Stimulated activated CD4-positive, alpha-beta T cell treated with anti-CD3 and anti-CD28 coated beads, Interleukin-2, amount 100 ng/mL, for 24 hours (primary cell): Measurements from ENCODE around the gene WDR45B.

Experiments used
- DNase-seq, 2 donors: peaks; one replicate each; pipeline ENCODE4 v3.0.0-alpha.2; 2020

The WDR45B gene

GRCh38 chr17:82648165-82648668 is at the start of gene WDR45B:
WDR45B (minus strand) TSS chr17:82648444; CDS start chr17:82648340, 104 bp downstream.
- DNase-seq = peak; percentile 89 to 92

DNA sequence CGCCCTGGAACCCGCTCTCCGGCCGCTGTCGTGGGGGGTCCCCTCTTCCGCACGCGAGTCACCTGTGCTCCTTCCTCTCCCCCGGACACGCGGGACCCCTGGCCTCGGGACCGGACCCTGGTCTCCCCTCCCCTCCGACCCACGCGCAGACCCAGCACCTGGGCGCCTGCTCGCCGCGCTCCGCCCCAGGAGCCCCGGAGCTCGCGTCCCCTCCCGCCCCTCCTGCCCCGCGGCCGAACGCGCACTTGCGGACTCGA is 49.5 kb upstream of the WDR45B start:
- no peak for DNase-seq

GRCh38 chr17:82696916-82697807 is 48.9 kb upstream of the WDR45B start:
- peak in 1 of 2 donors; percentile 32 for DNase-seq

DNA sequence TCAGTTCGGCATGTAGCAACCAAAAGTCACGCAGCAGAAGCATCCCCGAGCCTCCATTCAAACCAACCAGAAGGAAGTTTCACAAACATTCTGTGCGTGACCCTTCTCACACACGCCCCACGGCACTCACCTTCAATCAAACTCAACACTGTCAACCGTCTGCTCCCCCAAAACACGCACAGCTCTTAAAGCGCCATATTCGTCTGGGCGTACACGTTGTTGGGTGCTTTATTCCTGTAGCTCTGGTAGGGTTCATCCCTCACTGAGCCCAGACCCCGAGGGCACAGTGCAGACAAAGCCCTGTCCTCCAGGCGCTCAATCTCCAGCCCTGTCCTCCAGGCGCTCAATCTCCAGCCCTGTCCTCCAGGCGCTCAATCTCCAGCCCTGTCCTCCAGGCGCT is 48.0 kb upstream of the WDR45B start:
- no peak for DNase-seq

DNA sequence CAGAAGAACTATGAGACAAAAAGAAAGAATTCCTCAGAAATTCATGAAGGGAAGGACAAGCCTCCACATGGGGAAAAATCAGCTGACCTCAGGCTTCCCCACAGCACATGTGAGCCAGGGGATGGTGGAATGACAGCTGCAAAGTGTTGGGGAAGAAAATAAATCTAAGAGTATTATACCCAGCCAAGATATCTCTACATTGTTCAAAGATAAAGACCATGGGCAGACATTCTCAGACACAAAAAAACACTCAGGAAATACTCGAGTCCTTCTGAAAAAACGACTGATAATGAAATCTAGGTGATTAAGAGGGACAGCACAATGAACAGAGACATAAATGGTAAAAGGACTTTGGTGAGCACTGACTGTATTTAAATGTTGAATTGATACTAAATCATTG is 46.4 kb upstream of the WDR45B start:
- DNase-seq = no peak

- DNase-seq = no peak
These were observed 45.1 kb upstream of the WDR45B start for GRCh38 chr17:82693168-82693867.

- DNase-seq = no peak
These were observed 44.0 kb upstream of the WDR45B start for GRCh38 chr17:82692268-82692667.

DNA sequence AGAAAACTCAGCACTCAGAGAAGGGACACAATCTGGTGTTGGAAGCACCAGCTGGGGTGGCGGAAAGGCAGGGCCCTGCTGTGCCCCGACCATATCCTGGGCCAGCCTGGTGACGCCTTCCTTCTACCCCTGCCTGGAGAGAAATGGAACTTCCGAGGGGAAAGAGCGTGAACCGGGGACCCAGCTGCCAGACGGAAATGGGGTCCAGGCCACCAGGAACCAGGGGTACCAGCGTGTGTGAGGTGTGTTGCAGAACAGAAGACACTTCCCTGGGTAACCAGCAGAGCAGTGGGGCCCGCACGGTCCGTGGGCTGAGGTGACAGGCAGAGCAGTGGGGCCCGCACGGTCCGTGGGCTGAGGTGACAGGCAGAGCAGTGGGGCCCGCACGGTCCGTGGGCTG is 43.5 kb upstream of the WDR45B start:
- no peak for DNase-seq

DNA sequence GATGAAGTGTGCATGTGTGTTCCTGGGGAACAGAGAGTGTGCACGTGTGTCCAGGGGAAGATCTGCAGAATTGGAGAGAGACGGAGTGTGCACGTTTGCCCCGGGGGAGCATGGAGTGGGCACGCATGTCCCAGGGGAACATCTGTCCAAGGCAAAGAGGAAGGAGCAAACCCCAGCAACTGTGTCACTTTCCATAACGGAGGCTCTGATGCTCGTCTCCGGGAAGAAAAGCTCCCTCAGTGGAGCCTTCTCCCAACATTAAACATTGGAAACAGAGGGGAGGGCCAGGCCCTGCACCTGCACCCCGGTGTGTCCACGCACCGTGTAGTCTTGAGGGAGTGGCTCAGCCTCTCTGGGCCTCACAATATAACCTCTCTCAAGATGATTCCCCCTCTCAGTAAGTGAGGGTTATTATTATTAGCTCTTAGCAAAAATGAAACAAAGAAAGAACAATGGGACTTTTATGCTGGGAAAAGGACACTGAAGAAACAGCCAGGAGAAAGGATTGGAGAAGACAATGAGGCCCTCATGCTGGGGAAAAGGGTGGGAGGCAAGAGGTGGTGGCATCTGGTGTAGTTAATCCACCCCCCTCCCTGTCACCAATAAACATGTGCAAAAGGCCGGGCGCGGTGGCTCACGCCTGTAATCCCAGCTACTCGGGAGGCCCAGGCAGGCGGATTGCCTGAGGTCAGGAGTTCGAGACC is 42.7 kb upstream of the WDR45B start:
- no peak for DNase-seq

DNA sequence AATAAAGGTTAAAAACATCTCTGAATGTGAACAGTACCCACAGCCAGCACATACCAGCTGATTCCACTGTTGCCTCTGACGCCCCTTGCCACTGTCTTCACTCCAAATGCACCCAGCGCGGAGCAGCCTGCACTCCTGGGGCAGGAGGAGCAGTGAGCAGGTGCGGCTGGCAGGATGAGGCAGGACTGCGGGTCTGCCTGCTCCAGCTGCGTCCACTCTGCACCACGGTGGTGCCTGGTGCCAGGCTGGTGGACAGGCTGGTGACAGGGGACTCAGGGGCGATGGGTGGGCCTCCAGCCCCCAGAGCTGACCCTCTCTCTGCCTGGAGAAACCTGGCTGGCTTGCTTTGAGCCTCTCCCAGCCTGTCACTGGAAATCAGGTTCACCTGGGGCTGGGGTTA is 40.8 kb upstream of the WDR45B start:
- DNase-seq = no peak

DNA sequence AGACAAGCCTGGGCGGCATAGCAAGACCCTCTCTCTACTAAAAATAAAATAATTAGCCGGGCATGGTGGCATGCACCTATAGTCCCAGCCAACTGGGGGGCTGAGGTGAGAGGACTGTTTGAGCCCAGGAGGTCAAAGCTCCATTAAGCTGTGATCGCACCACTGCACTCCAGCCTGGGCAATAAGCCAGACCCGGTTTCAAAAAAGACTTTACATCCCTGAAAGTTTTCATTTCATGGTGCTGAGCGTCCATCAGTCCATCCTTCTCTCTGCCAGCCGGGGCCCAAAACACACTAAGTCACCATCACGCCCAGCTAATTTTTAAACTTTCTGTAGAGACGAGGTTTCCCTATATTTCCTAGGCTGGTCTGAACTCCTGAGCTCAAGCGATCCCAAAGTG is 39.6 kb upstream of the WDR45B start:
- DNase-seq = no peak

DNA sequence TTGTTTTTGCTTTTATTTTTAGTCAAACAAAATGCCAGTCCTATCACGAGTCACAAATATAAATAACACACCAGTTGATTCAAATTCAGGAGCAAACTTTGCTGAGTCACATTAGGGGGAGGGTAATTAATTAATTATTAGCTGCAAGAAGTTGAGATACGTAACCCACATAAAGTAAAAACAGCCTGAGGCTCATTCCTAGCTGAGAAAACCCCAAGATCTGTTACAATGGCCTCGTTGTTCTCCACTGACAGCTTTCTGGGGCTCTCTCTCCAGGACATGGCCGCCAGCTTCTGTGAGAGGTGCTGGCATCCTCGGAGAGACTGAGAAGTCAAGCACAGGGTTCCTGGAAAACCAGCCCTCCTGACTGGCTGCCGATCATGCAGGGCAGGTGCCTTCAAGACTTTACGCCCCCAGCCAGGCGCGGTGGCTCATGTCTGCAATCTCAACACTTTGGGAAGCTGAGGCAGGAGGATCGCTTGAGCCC is 39.2 kb upstream of the WDR45B start:
- DNase-seq = no peak

DNA sequence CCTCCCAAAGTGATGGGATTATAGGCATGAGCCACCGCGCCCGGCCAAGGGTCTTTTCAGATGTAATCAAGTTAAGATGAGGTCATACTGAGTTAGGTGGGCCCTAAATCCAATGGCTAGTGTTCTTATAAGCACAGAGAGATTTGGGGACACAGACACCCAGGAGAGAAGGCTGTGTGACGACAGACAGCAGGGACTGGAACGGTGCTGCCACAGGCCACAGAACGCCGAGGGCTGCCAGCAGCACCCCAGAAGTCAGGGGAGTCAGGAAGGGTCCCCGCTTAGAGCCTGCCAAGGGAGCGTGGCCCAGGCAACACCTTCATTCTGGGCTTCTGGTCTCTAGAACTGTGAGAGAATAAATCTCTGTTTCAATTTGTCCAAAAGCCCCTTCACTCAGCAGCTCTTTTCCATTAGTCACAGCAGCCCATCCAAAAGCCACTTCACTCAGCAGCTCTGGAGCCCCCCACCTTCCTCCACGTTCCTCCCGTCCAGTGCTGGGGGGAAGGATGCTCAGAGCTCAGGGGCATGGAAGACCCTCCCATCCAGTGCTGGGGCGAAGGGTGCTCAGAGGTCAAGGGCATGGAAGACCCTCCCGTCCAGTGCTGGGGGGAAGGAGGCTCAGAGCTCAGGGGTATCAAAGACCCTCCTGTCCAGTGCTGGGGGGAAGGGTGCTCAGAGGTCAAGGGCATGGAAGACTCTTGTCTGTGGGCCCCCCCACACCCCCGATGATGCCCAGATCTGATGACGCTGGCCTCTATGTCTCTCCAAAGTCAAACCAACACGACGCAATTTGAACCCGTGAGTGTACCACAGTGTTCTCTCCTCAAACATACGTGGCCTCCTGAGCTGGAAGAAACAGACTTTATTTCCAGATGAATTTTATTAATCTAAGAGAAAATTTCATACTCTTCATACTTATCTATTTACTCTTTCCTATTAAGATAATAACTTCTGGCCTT is 38.4 kb upstream of the WDR45B start:
- DNase-seq = no peak

DNA sequence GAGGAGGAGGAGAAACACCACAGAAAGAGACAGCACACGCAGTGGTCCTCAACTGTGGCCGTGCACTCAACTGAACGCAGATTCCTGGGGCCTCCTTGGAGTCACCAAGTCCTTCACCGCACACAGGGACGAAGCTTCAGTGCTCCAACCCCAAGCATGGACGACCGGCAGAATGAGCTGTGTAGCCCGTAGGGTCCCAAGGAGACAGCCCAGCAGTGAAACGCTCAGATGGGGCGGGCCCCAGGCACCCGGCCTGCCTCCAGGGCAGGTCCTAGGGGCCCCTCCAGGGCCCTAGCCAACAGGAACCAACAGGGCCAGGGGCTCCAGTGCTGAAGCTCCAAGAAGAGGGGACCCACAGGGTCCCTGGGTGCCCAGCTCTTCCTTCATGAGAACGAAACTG is 37.0 kb upstream of the WDR45B start:
- no peak for DNase-seq

DNA sequence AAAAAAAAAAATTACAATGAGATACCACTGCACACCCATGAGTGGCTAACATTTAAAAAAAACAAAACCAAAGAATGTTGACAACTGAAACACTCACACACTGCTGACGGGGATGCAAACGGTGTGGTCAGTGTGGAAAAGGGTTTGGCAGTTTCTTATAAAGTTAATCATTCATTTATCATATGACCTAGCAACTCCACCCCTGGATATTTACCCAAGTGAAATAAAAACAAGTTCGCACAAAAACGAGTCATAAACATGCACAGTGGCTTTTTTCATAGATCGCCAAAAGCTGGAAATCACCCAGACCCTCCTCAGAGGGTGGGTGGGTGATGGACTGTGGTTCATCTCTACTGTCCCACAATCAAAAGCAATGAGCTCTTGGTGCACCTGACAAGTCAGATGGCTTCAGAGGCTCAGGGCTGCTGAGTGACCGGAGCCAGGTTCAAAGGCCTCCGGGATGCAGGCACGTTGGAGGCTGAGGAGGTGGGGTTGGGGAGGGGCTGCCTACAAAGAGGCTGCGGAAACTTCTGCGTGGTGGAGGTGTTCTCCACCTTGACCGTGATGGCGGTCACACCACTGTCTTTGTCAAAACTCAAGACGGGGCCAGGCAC is 36.1 kb upstream of the WDR45B start:
- DNase-seq = no peak

GRCh38 chr17:82683534-82683933 is 35.3 kb upstream of the WDR45B start:
- DNase-seq = no peak

- DNase-seq = no peak
These were observed 33.3 kb upstream of the WDR45B start for GRCh38 chr17:82681547-82681946.

GRCh38 chr17:82679586-82680465 is 31.6 kb upstream of the WDR45B start:
- no peak for DNase-seq

DNA sequence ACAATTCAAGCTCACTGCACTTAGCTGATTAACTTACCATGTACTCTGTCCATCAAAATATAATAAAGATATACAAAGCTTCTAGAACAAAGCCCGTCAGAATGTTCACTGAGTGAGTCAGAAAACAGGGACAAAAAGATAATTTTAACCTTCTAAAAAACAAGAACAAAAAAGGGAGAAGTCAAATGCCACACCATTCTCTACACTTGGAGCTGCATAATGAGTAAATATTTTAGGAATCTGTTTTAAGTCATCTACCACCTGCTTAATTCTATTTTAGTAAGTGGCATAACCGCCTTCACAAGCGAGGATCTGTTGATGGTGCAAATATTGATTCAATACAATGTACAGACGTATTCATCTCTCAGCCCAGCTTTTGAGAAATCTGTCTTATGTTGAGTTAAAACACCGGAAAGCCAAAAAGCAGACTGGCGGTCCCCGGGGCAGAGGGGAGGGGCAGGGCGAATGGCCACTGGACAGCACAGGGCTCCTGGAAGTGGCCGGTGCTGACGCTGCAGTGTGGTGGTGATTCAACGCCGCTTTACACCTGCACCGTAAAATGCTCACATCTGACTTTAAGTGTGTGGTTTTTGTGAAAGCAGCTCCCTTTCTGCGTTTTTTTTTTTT is 30.1 kb upstream of the WDR45B start:
- no peak for DNase-seq

- DNase-seq = no peak
These were observed 29.2 kb upstream of the WDR45B start for GRCh38 chr17:82677353-82677925.
